Gastrocnemius medialis (tissue), 4 donors: ENCODE data around the gene CACNA2D2. TPM values are rescaled to one million over a fixed set of nuclear protein-coding genes. Genes with fewer than 3 reads are reported as not detected.

Experiments used
- ATAC-seq, 2 donors: fragments of 150-250 bp; one replicate each; pipeline ENCODE4 v1.9.1; 2016
- DNase-seq, 2 donors: peaks; one replicate each; pipeline ENCODE4 v3.0.0-alpha.2; 2019
- H3K27ac ChIP-seq, 4 donors: fragments of 200-600 bp; sonication (generic); 1 replicate in 1 of 4; 2 replicates in 3 of 4; pipeline ENCODE4 v1.5.1; 2016 to 2018; ENCODE audit warnings: mild to moderate bottlenecking in 2 of 4, moderate library complexity in 1 of 4
- H3K27me3 ChIP-seq, 3 donors: fragments of 200-600 bp; sonication (generic) in 2 of 3; 1 replicate in 1 of 3; 2 replicates in 2 of 3; pipeline versions ENCODE4 v1.5.1 to v1.6.0; 2016 to 2019; ENCODE audit warnings: mild to moderate bottlenecking in 1 of 3, moderate library complexity in 1 of 3
- H3K36me3 ChIP-seq, 2 donors: fragments of 200-600 bp; sonication (generic) in 1 of 2; one replicate each; pipeline ENCODE4 v1.5.1; 2017 to 2018
- H3K4me1 ChIP-seq, 2 donors: fragments of 200-600 bp; sonication (generic) in 1 of 2; one replicate each; pipeline ENCODE4 v1.5.1; 2016 to 2017; ENCODE audit warnings: mild to moderate bottlenecking in 2 of 2
- H3K4me3 ChIP-seq, 4 donors: fragments of 200-600 bp; sonication (generic) in 3 of 4; 1 replicate in 1 of 4; 2 replicates in 3 of 4; pipeline ENCODE4 v1.5.1; 2016 to 2019; ENCODE audit warnings: mild to moderate bottlenecking in 2 of 4
- H3K9me3 ChIP-seq, 3 donors: fragments of 200-600 bp; sonication (generic) in 2 of 3; 1 replicate in 1 of 3; 2 replicates in 2 of 3; pipeline ENCODE4 v1.5.1; 2016 to 2019
- CTCF ChIP-seq, 5 experiments: fragments of 450-650 bp in 3 of 5; fragments of 200-600 bp in 2 of 5; sonication (generic) in 2 of 5; IDR thresholded peaks in 4 of 5; conservative IDR thresholded peaks in 1 of 5; 1 replicate in 4 of 5; 2 replicates in 1 of 5; pipeline ENCODE4 v1.5.1; 2016 to 2019; ENCODE audit warnings: antibody characterized with exemption in 5 of 5, mild to moderate bottlenecking in 3 of 5, moderate library complexity in 3 of 5
- POLR2A ChIP-seq, 2 donors: fragments of 450-650 bp; IDR thresholded peaks; one replicate each; pipeline ENCODE4 v1.6.1; 2017; ENCODE audit warnings: antibody characterized with exemption in 2 of 2, mild to moderate bottlenecking in 2 of 2, moderate library complexity in 2 of 2
- in situ Hi-C, 4 donors: fragments of 200-750 bp; cut with MboI; loops; one replicate each; pipeline versions ENCODE4 v1.15.0 to v1.8.0; 2017; ENCODE audit warnings: low sequenced_read_pairs in 4 of 4
- intact Hi-C: fragments of 100-400 bp; cut with DNase I; formaldehyde crosslinking; loops from one replicate; pipeline ENCODE4 v1.15.1; 2023; ENCODE audit warnings: low total_unique reads
- total RNA-seq, 4 donors: library from RNA; depleted of rRNA; stranded (reverse); fragments of >200 nt; gene quantifications; one replicate each; pipeline versions ENCODE4 v1.1.0 to v1.2.3, GENCODE V29; 2016

The CACNA2D2 gene
- total RNA-seq, 4 donors from 2014 or later: 0.27 to 0.68 (median 0.45) TPM

- ATAC-seq: no peak
- Histone ChIP-seq H3K36me3 (no peaks in the 10 kb centered on the region), H3K9me3 (no peaks in the 10 kb centered on the region), H3K27me3 (no peaks in the 10 kb centered on the region), H3K4me3 (no peak overlapping the region), H3K4me1 (no peaks in the 10 kb centered on the region), H3K27ac (no peak overlapping the region)
- in situ Hi-C loops (no loop called here), intact Hi-C loops (no loop called here)
- TF ChIP-seq POLR2A (IDR thresholded peaks at IDR 0.05) (no peak), CTCF (IDR thresholded peaks at IDR 0.05 in 4 of 5, conservative IDR thresholded peaks at IDR 0.05 in 1 of 5) (no peak)
- no peak for DNase-seq
These were observed 76.2 kb downstream of the CACNA2D2 start for GRCh38 chr3:50427217-50427616.

DNA sequence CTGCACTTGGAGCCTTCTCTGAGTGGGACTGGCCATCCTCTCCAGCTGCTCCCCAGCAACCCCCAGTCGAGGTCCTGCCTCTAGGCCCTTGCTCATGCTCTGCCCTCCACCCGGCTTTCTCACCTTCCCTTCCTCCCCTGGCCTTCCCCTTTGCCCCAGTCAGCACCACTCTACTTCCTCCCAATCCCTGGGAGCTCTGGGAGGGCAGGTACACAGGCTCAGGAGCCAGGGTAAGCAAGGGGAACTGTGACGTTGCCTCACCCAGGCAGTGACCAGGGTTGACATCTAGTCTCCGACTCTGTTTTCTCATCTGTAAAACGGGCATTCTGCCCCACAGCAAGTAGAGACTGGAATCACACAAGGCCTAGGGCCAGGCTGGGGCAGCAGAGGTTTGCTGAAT is 77.5 kb downstream of the CACNA2D2 start:
- Histone ChIP-seq H3K27ac (no peak overlapping the region), H3K4me1 (no peaks in the 10 kb centered on the region), H3K4me3 (no peak overlapping the region), H3K27me3 (no peaks in the 10 kb centered on the region), H3K9me3 (no peaks in the 10 kb centered on the region), H3K36me3 (no peaks in the 10 kb centered on the region)
- intact Hi-C loops: no loop called here
- DNase-seq (no peak), ATAC-seq (no peak)
- in situ Hi-C loops: no loop called here
- no peak for TF ChIP-seq CTCF (IDR thresholded peaks at IDR 0.05 in 4 of 5, conservative IDR thresholded peaks at IDR 0.05 in 1 of 5)
- no peak for TF ChIP-seq POLR2A (IDR thresholded peaks at IDR 0.05)

DNA sequence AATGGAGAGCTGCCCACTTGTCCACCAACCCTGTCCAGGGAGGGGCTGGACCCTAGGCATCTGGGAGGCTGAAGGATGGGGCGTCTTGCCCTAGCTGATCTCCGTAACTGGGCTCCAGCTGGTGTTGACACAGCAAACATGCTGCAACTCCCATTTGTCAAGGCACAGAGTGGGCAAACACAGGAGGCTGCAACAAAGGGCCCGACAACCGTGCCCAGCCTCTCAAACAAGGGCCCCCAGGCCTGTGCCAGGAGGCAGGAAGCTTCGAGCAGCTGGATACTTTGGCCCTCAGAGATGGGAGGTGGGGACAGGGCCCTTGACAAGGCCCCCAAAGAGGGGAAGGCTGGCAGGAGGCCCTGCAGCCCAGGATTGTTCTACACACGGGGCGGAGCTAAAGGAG is 79.9 kb downstream of the CACNA2D2 start:
- Histone ChIP-seq H3K27me3 (no peaks in the 10 kb centered on the region), H3K4me1 (no peaks in the 10 kb centered on the region), H3K4me3 (no peak overlapping the region), H3K9me3 (no peaks in the 10 kb centered on the region), H3K36me3 (no peaks in the 10 kb centered on the region), H3K27ac (no peak overlapping the region)
- TF ChIP-seq POLR2A (IDR thresholded peaks at IDR 0.05) (no peak), CTCF (IDR thresholded peaks at IDR 0.05 in 4 of 5, conservative IDR thresholded peaks at IDR 0.05 in 1 of 5) (no peak)
- intact Hi-C loops: no loop called here
- ATAC-seq (no peak), DNase-seq (no peak)
- in situ Hi-C loops: no loop called here

GRCh38 chr3:50422153-50422552 is 81.3 kb downstream of the CACNA2D2 start:
- in situ Hi-C loops: no loop called here

More at GRCh38 chr3:50422153-50422552, 81.3 kb downstream of the CACNA2D2 start:
- Histone ChIP-seq H3K27ac (no peak overlapping the region), H3K4me1 (no peaks in the 10 kb centered on the region), H3K9me3 (no peaks in the 10 kb centered on the region), H3K27me3 (no peaks in the 10 kb centered on the region), H3K4me3 (no peak overlapping the region), H3K36me3 (no peaks in the 10 kb centered on the region)
- intact Hi-C loops: no loop called here
- DNase-seq: no peak
- ATAC-seq: no peak
- no peak for TF ChIP-seq CTCF (IDR thresholded peaks at IDR 0.05 in 4 of 5, conservative IDR thresholded peaks at IDR 0.05 in 1 of 5)
- TF ChIP-seq POLR2A (IDR thresholded peaks at IDR 0.05): no peak
